ENCODE measurements around the gene WNT7B.

The WNT7B gene

DNA sequence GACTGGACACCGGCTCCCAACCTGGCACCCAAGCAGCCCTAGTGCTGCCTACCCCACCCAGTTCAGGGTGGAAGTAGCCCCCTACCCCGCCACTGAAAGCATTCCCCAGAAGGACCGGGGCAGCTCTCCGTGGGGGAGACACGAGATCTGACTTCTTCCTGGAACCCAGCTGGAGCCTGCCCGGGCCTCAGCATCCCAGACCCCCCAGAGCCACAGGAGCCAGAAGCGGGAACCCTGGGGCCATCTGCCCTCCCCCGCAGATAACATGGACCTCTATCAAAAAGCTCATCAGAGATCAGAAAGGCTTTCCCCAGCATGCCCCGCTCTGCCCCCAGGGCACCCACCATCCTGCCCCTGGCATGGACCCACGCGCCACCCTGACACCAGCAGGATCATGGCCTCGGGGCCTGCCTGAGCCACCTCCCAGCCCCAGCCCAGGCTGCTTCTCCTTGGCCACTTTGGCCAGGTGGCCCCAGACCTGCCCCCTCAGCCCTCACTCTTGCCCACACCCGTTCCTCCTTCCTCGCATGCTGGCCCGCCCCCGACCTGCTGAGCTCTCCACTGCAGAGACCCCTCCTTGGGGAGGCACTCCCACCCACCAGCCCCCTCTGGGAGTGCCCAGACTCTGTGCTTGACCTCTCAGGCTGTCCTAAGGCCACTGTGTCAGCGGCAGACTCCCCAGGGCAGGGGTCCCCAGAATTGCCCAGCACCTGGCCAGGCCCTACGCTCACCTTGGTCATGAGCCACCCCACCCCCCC lies 17.1 kb downstream of the WNT7B start:
- no peak for DNase-seq (ENCODE audit: low spot score)

DNA sequence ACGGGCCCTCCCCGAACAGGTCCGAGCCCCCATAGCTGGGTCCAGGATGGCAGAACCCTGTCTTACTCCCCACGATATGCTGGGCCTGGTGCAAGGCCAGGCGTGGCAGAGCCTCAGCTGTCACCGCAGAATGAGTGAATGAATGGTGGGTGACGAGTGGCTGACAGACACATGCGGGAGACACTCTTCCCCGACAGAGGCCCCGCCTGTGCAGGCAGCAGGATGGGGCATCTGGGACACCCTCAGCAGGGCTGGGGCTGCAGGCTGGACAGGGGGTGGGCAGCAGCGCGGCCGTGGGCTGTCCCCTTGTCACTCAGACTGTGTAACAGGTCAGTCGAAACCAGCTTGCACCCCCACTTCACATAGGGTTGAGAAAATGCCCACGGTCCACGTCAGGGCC lies 18.0 kb downstream of the WNT7B start:
- DNase-seq (ENCODE audit: low spot score), result no peak

DNA sequence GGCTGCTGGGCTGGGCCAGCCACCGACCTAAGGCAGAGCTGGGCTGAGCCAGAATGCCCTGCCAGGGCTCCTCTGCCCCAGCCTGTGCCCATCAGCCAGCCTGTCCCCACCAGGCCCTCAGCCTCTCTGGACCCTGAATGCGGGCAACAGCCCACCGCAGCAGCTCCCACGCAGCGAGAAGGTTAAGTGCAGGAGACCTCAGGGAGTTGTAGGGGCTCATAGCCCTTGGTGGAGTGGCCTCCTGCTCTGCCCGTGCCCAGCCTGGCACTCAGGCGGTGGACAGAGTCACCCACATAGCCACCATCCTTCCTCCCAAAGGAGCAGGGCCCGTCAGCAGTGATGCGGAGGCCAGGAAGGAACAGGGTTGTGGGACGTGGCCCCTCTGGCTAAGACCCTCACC lies 19.1 kb downstream of the WNT7B start:
- DNase-seq (ENCODE audit: low spot score), result no peak

DNA sequence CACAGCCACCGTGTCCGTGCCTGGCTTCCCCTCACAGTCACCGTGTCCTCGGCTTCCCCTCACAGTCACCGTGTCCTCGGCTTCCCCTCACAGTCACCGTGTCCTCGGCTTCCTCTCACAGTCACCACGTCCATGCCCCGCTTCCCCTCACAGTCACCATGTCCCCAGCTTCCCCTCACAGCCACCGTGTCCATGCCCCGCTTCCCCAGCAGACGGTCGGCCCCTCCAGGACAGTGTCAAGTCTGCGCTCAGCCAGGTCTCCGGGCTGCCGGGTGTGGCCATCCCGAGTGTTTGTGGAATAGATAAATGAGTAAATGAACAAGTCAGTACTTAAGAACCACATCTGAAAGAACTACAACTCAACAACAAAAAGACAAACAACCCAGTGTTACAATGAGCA lies 23.8 kb downstream of the WNT7B start:
- DNase-seq (ENCODE audit: low spot score), result no peak

DNA sequence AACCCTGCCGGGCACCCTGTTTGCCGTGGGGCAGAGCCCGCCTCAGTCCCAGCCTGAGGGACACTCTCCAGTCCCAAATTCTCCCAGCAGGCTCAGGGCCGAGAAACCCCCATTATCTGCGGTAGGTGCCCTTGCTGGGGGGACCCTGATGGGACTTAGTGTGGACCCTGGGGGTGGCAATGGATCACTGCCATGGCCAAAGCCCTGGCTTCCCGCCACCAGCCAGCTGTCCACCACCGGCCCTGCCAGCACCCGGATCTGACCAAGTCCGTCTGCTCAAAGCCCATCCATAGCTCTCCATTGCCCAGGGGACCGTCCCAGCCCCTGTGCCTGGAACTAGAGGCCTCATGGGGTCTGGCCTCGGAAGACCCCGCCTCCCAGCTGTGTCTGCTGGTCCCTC lies 24.4 kb downstream of the WNT7B start:
- no peak for DNase-seq (ENCODE audit: low spot score)

DNA sequence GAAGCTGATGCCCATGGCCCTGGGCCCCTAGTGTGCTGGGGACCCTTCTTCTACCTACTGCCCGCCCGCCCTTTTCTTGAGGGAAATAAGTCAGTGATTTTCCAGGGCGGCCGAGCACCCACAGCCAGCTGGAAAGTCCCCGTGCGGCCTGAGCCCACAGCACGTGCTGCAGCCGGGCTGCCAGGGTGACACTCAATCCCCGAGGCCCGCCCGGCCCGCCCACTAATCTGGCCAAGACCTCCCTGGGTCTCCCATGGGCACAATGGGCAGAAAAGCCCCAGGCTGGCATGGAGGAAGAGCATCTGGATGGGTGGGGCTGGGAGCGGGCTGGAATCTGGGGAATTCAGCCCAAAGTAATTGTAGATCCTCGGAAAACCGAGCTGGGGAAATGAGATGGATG lies 24.8 kb downstream of the WNT7B start:
- DNase-seq (ENCODE audit: low spot score), result no peak

DNA sequence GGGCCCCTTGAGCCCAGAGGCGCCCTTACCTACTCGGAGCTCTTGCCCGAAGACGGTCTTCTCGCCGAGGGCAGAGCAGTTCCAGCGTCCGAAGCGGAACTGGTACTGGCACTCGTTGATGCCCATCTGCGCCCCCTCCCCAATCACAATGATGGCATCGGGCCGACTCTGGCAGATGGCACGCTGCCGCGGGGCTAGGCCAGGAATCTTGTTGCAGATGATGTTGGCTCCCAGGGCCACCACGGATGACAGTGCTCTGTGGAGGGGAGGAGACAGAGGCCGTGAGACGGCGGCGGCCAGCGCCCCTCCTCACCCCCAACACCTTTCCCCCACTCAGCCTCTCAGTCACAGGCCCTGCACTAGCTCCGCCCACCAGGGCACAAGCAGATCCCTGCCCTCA lies 27.1 kb downstream of the WNT7B start:
- DNase-seq (ENCODE audit: low spot score), result no peak

DNA sequence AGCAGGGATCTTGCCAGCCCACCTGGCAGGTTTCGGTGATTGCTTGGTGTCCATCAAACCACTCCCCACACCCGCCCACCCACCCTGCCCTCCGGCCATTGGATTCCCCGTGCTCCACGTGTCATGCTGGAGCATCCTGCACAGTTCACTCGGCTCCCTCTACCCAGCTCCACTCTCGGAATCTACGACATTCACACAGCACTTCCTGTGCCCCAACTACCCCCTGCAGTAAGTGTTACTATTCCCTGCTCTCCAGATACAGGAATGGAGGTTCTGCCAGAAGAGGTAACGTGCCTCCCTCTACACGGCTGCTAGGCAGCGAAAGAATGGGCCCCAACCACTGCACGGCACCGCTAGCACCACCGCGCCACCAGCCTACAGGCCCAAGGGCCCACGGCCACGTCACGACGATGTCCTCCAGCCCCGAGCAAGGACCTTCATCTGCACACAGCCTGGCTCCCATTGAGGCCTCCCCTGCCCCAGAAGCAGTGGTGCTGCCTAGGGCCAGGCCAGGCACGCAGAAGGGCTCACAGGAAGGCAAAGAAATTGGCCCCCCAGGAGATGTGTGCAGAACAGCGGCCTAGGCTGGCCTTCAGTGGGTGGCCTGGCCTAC lies 27.6 kb downstream of the WNT7B start:
- DNase-seq (ENCODE audit: low spot score), result no peak

DNA sequence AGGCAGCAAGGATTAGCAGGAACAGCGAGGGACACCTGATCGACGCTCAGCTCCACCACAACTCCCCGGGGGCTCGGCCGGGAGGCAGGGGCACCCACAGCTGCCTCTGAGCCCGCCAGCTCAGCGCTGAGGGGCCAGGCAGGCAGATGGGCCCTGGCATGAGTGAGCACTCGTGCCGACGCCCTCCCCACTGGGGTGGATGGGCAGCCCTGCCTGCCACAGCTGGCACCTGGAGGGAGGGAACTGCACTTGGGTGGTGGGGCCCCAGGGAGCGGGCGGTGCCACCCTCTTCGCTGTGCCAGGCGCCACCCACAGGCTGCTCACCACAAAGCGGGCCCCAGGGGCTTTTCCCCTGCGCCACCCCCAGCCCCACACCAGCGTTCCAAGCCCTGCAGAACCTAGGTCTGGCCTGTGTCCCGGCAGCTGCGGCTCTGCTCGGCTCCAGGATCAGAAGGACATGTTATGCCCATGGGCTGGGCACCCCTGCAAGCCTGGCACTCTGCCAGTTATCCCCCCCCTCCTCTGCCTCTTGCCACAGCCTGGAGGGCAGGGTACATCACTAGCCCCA lies 28.8 kb downstream of the WNT7B start:
- DNase-seq (ENCODE audit: low spot score), result no peak

DNA sequence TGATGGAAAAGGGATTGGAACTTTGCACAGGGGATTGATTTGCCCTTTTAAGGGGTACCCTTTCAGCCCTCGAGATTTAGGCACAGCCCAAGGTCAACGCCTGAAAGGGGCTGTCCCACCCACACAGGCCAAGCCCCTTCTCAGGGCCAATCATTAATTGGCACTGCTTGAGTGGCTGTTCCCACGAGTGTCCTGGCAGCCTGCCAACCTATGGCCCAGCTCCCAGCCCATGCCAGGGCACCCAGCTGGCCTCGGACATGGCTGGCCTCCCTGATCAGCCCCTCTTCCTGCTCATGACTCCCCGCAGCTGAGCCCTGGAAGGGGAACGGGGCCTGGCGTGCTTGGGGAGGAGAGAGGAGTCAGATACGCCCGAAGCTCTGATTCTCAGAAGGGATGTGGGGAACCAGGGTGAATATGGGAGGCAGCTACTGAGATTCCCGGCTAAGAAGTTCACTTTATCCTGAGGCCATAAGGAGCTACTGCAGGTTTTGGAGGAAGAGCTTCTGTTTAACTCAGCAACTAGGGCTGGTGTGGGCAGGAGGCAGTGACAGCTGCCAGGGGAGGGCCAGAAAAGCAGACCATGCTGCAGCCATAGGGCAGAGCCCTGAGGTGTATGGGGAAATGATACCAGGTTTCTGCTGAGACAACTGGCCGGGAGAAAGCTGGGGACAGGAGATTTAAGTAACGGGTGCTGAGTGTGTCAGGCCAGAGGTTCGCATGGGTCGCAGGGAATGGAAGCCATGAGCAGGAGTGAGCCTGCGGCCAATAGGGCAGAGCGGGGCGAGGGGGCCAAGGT lies 30.0 kb downstream of the WNT7B start:
- DNase-seq (ENCODE audit: low spot score), result no peak

DNA sequence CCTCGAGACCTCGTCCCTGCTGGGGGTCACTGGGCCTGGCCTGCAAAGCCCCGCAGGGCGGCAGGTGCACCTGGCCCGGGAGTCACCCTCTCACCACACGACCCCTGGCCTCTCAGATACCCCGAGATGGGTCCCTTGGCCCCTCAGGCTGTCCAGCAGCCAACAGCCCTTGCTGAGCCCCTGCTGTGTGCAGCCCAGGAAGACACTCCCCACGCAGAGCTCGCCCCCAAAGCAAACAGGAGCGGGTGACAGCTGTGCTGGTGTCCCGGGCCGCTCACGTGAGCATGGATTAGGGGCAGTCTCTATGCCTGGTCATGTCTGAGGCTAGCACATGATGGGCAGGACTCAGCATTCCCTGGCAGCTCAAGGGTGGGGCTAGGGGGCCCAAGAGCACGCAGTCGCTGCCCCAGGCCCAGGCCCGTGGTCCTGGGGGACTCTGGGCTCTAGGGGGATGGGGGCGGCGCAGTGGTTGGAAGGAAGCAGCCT lies 31.3 kb downstream of the WNT7B start:
- DNase-seq (ENCODE audit: low spot score), result no peak

DNA sequence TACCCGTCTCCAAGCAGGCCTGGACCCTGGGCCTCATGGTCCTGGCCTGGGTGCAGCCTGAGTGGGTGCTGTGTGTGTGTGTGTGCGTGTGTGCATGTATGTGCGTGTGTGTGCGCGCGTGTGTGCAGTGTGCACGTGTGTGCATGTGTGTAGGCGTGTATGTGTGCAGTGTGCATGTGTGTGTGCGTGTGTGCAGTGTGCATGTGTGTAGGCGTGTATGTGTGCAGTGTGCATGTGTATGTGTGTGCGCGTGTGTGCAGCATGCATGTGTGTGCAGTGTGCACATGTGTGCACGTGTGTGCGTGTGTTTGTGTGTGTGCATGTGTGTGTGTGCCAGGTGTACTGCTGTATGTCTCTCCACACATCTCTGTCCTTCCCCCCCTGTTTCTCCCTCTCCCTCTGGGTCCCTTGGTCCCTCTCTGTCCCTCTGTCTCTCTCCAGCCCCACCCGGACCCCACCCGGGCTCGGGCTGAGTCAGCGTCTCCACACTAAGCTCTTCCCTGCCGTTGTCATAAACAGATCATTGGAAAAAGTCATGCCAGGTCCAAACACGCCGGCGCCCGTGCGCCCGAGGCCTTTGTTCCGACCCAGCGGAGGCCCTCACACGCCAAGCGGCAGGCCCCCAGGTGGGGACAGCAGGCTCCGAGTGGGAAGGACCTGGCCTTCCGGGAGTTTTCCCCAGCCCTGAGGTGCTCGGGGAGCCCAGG lies 34.0 kb downstream of the WNT7B start:
- no peak for DNase-seq (ENCODE audit: low spot score)

DNA sequence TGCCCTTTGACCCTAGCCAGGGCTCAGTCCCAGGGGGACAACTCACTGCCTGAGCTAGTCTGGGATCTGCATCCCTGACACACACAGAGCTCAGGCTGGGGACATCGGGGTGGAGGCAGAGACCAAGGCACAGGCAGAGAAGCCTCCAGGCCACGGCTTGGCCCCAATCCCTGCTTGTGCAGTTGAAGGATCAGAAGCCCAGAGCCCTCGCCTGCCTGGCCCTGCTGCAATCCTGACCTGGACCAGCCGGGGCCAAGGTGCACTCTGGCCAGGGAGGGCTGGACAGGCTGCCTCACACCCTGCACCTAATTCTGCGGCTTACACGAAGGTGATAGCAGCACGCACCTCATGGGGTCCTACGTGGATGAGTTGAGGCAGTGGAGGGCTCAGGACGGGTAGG lies 34.6 kb downstream of the WNT7B start:
- no peak for DNase-seq (ENCODE audit: low spot score)

DNA sequence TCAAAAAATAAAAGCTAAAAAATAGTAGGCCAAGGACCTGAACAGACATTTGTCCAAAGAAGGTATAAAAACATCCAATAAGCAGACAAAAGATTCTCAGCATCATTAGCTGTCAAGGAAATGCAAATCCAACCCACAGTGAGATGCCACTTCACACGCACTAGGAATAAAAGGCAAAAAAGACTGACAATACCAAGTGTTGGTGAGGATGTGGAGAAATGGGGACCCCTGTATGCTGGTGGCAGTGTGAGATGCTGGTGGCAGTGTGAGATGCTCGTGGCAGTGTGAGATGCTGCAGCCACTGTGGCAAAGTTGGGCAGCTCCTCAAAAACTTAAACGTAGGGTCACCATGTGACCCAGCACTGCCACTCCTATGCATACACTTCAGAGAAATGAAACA lies 38.0 kb downstream of the WNT7B start:
- DNase-seq (ENCODE audit: low spot score), result no peak

DNA sequence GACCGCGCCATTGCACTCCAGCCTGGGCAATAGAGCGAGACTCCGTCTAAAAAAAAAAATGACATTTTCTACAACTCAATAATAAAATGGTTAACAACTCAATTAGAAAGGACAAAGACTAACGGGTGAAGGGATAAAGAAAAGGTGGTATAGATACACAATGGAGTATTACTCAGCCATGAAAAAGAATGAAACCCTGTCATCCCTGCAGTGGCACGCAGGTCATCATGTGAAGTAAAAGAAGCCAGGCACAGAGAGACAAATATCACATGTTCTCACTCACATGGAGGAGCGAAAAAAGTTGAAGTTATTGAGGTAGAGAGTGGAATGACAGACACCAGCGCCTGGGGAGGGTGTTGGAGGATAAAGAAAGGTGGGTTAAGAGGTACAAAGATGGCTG lies 39.0 kb downstream of the WNT7B start:
- DNase-seq (ENCODE audit: low spot score), result no peak

DNA sequence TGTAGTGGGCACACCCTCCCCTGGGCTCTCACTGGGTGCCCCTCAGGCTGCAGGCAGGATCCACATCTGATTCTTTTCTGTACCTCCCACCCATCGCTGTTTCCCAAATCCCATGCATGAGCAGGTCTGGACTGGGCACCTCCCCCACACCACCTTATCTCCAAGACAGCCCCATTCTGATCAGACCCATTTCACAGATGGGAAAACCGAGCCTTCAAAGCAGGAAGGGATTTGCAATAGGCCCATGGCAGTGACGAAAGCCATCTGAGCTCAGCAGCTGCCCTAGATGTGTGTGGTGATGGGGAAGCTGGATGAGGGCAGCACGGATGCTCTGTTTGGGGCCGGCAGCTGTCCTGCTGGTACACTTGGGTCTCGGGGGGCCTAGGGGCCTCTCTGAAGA lies 41.4 kb downstream of the WNT7B start:
- no peak for DNase-seq (ENCODE audit: low spot score)

DNA sequence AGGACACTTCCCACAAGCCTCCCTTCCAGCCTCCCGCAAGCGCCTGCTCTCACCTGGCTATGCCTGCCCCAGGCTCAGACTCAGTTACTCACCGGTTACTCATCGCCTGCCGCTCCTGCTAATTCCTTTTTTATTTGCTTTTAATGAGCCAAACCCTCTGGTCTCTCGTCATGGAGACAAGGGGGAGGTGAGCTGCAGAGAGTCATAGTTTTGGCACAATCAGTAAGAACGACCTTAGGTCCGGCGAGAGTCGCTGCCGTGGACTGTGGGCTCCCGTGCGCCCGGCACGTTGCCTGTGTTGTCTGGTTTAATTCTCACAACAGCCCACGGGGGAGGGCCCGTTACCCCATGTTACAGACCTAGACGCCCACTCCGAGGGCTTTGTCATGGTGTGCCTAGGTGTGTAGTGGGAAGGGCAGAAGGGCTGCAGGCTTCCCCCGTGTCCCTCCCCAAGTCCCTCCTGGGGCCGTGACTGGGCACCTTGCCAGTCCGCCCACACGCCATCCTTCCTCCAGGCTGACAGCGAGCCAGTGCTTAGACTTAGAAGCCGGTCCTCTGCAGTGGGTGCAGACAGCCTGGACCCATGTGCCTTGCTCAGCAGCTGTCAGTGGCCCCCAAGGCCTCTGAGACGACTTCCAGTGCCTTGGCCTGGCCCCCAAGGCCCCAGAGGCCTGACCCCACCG lies 42.2 kb downstream of the WNT7B start:
- no peak for DNase-seq (ENCODE audit: low spot score)

DNA sequence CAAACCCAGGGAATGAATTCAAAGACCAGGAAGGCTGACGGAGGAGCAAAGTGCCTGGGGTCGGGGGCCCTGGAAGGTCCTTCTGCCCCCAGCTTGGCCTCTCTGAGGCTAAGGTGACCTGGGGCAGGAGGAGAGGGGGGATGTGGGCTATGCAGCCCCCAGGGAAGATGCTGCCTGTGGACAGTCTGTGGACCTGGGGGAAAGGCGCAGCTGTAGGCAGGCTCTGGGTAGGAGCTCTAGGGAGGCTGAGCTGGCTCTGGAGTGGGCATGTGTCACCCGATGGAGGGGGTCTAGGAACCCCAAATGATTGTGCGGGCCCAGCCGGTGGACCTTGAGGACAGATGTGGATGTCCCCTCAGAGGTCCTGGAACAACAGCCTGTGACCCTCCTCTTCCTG lies 42.8 kb downstream of the WNT7B start:
- no peak for DNase-seq (ENCODE audit: low spot score)

DNA sequence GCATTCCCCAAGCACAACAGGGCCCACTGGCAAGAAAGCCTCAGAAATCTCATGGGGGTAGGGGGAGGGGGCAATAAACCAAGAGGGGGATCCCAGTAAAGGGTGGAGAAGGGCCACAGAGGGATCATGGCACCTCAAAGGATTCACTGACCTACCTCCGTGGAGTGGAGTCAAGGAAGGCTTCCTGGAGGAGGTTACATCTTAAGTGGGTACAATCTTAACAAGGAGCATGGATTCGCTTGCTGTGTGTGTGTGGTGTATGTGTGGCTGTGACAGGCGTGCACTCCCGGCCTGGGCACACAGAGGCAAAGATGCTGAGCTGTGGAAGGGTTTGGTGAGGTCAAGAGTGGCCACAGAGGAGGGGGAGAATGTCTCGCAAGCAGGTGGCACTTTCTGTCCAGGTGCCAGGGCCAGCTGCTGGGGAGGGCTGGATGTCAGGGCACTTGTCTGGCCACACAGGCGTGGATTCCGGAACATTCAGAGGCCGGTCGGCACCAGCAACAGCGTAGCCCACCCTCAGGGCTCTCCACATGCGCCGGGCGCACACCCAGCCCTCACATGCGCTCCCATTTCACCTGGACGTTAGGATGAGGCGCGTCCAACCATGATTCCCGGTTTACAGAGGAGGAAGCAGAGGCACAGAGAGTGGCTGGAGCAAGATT lies 43.3 kb downstream of the WNT7B start:
- DNase-seq (ENCODE audit: low spot score), result no peak

DNA sequence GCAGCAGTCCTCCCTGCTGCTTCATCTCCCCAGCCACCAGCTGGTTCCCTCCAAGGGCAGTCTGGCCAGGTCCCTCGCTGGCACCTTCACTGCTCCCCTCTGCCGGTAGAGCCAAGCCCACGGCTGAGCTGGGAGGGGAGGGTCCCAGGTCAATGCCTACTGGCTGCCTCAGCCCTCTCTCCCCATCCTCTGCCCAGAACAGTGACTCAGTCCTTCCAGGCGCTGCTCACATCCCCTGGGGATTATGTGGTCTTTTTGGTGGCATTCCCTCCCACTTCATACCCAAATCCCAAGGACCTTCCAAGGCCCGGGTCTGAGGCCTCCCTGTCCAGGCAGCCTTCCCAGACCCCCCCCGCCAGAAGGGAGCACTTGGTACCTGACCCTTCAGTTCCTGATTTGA lies 44.9 kb downstream of the WNT7B start:
- no peak for DNase-seq (ENCODE audit: low spot score)

DNA sequence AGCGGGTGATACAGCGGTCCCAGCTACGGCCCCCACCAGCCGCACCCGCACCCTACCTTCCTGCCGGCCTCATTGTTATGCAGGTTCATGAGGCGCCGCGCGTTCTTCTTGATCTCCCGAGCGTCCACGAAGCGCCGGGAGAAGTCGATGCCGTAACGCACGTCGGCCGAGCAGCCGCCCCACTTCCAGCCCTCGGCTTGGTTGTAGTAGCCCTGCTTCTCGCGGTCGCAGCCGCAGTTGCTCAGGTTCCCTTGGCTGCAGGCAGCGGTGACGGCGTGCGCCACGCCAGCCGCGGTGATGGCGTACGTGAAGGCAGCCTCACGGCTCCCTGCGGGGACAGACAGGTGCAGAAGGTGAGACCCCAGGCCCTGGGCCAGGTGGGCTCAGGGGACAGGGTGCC lies 45.9 kb downstream of the WNT7B start:
- DNase-seq (ENCODE audit: low spot score), result no peak

Data from SK-N-DZ (cell line).